Fibroblast of pulmonary artery (primary cell): ENCODE data around the gene CLDN8.

Experiments
- DNase-seq: peaks from one replicate; pipeline ENCODE4 v3.0.0-alpha.2; 2010; ENCODE audit warnings: low read depth
- H3K4me3 ChIP-seq: replicated peaks from 2 replicates; pipeline ENCODE4 v1.5.1; 2011; ENCODE audit warnings: low read depth, mild to moderate bottlenecking, control low read depth, low read length, moderate library complexity
- TF ChIP-seq, protein P1 (sequence below): IDR thresholded peaks from 2 replicates; pipeline ENCODE4 v1.5.1; 2011; ENCODE audit warnings: mild to moderate bottlenecking, control low read depth, low read length, inconsistent platforms; ENCODE audit errors: missing control alignments

CLDN8 gene

DNA sequence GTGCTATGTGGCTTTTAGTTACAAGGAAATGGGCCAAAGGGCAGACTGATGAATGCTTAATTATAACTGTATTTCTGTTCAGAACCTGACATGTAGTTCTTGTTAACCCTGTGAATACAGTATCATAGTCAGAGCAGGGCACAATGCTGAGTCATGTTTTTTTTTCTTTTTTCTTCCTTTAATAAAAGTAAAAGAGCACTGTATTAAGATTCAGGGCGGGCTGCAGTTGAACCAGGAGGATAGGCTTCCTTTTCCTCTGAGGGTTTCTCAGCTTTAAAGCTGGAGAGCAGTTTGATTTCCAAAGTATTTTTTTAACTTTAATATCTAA lies 8.7 kb downstream of the CLDN8 start:
- H3K4me3 ChIP-seq = no peak overlapping the region
- no peak for DNase-seq
- TF ChIP-seq, protein P1, sequence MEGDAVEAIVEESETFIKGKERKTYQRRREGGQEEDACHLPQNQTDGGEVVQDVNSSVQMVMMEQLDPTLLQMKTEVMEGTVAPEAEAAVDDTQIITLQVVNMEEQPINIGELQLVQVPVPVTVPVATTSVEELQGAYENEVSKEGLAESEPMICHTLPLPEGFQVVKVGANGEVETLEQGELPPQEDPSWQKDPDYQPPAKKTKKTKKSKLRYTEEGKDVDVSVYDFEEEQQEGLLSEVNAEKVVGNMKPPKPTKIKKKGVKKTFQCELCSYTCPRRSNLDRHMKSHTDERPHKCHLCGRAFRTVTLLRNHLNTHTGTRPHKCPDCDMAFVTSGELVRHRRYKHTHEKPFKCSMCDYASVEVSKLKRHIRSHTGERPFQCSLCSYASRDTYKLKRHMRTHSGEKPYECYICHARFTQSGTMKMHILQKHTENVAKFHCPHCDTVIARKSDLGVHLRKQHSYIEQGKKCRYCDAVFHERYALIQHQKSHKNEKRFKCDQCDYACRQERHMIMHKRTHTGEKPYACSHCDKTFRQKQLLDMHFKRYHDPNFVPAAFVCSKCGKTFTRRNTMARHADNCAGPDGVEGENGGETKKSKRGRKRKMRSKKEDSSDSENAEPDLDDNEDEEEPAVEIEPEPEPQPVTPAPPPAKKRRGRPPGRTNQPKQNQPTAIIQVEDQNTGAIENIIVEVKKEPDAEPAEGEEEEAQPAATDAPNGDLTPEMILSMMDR = no peak

DNA sequence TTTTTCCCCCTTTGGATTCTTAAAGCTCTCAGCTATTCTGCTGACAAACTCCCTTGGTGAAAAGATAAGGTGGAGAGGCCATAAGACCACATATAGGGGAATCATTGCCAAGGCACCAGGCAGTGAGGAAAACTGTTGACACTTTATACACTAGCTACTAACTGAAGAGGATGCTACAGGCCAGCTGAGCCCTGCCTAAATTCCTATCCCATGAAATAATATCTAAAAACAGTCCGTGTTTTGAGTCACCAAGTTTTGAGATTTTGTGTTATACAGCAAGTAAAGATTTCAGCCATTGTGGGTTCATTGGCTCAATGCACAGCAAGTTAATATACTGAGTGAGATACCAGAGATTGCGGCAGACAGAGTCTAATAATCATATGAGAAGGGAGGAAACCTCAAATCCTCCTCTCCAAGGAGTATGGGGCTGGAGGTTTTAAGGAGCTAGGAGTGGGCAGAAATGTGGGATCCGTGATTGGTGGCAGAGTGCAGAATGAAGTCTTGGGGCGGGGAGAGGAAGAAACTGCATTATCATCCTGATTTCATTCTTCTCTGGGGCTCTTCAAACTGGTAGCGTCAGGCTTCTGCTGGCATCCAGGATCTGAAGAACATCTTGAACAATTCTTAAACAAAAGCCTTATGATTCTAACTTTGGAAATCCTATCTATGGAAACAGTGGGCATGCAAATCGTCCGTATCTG lies 9.2 kb downstream of the CLDN8 start:
- DNase-seq = peak; percentile 82
- H3K4me3 ChIP-seq = no peak overlapping the region
- TF ChIP-seq, protein P1 = no peak

DNA sequence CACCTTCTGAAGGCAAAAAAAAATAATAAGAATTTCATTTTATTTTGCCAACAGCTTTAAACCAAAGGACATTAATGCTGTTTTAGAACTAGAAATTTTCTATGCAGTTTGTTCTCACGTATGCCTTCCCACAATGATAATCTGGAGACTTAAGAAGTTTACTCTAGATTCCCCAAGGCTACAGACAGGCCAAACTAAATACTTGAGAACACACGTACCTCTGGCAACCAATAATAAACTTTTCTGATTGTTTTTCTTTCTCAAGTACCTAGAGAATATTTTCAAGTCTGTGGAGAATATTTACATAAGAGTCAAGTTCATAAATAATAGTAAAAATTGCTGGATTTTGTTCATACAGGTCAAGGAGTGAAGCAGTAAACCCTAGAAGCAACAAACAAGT lies 15.9 kb downstream of the CLDN8 start:
- no peak overlapping the region for H3K4me3 ChIP-seq
- DNase-seq = no peak
- TF ChIP-seq, protein P1 = no peak

DNA sequence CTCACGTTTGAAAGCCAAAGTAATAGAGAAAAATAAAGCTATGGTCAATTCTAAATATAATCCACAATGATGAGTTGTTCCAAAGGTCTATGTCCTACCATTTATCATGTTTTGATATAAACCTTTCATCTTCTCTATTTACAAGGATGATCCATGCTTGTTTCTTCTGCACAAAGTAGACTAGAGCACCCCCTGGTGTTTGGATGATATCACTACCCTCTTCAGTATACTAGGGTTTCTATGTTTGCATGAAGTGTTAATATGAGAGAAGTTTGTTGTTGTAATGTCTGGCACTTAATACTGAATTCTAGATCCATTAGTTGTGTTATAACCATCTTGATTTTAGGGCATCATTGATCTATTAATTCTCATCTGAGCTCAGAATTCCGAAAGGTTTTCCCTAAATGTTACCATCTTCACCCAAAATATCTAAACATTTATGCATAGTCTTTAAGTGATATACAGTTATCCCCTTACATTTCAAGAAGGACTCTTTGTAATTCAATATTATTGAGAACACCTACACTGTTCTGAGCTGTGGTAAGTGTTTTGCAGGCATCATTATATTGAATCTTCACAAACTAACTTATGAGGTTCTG lies 21.1 kb downstream of the CLDN8 start:
- DNase-seq = peak; percentile 60
- TF ChIP-seq, protein P1 = peak; percentile 67
- no peak overlapping the region for H3K4me3 ChIP-seq

DNA sequence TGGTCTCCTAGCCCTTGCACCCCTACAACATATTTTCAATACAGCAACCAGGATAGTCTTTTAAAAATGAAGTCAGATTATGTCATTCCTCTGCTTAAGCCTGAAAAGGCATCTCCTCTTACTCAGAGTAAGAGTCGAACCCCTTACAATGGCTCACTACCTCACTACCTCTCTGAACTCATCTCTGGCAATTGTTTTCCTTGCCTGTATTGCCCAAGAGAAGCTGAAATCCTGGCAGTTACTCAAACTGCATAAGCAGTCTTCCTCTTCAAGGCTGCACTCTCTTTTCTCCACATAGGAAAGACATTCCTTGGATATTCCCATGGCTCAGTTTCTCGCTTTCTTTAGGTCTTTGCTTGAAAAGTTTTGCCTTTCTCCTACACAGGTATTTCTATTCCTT lies 22.7 kb downstream of the CLDN8 start:
- DNase-seq = peak; percentile 55

DNA sequence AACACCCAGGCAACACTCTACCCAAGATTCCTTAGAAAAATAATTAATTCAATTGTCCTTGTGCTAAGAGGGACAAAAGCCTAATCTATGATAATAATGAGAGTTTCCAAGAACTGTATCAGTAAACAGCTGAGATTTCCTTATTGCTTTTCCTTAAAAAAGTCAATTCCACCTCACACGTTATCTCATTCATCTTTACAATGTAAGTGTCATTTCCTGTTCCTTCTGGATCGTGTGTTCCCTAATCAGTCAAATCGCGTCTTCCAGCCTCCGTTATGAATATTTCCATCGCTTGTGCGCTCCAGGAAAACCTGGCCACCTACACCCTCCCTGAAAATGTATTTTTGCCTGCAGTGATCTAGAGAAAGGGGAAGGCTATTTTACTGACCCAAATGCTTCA lies 25.3 kb downstream of the CLDN8 start:
- TF ChIP-seq, protein P1 = no peak
- no peak for DNase-seq
- no peak overlapping the region for H3K4me3 ChIP-seq

More for the DNA sequence above, 22.7 kb downstream of the CLDN8 start:
- H3K4me3 ChIP-seq = no peak overlapping the region
- TF ChIP-seq, protein P1 = no peak

DNA sequence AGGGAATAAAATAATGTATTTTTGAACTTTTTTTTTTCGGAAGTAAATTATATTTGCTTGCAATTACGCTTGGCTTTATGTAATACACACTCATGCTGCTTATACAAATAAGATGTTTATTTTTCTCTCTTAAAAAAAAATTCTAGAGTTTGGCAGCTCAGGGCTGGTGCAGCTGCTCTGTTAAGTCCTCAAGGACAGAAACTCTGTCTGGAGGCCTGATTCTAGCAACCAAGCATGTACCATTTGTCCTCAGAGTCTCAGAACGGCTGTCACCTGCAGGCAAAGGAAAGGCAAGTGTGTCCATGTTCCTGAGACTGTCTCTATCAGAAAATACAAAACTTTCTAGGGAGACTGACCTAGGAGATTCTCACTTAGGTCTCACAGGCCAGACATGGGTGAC lies 26.1 kb downstream of the CLDN8 start:
- no peak for DNase-seq
- no peak overlapping the region for H3K4me3 ChIP-seq
- TF ChIP-seq, protein P1 = no peak
